ENCODE measurements around the gene EEF1AKMT3. TPM values are rescaled to one million over a fixed set of nuclear protein-coding genes. Genes with fewer than 3 reads are reported as not detected.
A peak's percentile ranks its signal among the peaks of the same experiment; 100 is the strongest.

The EEF1AKMT3 gene
- total and polyA plus RNA-seq, 9 of the 15 experiments (the other 6 are each of a cell fraction or from before 2014, with no cell fraction given), result 4.1 to 17.2 (median 7.9) TPM

DNA sequence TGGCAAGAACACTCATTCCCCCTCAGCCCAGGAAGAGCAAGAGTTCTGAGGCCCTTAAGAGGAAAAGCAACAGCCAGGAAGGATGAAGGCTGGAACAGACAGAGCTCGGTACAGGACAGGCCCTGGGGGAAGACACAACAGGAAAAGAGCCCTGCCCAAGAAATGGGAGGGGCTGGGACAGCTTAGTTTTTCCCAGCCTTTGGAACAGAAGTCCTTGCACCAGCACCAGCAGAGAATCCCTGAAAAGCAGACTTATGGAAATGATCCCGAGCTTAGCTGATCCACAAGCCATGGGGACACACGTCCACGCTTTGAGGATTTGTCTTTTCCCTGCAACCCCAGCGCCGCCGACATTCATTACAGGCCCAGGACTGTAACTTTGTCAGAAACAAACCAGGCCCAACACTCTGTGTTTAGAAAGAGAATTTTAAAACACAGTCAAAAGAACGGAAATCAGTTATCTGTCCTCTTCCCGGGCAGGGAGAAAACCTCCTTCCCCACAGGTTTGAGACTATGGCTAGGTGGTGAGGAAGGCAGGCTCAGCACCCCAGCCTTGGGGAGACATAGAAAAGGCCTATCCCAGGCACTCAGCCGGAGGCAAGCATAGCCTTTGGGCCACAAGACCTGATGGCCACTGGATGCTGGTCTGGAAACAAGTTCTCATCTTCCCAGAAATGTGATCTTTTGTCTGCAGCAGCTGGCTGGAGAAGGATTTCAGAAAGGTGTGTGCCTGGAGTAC is 50.1 kb downstream of the EEF1AKMT3 start:
- FAIRE-seq (no peak), ATAC-seq (no peak), DNase-seq (ENCODE audit: extremely low read depth in 1 of 4, low spot score in 3 of 4) (no peak)
- peak overlapping the region in 1 of 2 experiments; percentile 65; a peak in 2 of 4 replicates for H3K9ac ChIP-seq (ENCODE audit: insufficient read depth in 1 of 2, low read depth in 2 of 2, low read length in 2 of 2)
- no peaks in the 10 kb centered on the region; the same call in 2 of the 3 replicates for H3K79me2 ChIP-seq (ENCODE audit: control insufficient read depth, insufficient read depth, low read length)
- peaks cover 64% of the 10 kb centered on the region for H3K36me3 ChIP-seq (ENCODE audit: control insufficient read depth, insufficient read depth, low read length)
- peaks cover 0 to 2% of the 10 kb centered on the region in 2 experiments; a peak in 2 of 5 replicates for H3K4me1 ChIP-seq (replicated peaks in 1 of 2; ENCODE audit: control insufficient read depth in 2 of 2, insufficient read depth in 2 of 2, low read length in 2 of 2)
- WGBS (ENCODE audit: insufficient coverage, low coverage, missing lambda C conversion rate), result 90% methylated on average over 10 of the region's 10 CpGs
- TF ChIP-seq MCM2 (IDR thresholded peaks at IDR 0.05; ENCODE audit: low read depth) (no peak), POLR2AphosphoS5 (IDR thresholded peaks at IDR 0.05; ENCODE audit: control insufficient read depth, insufficient read depth, low read depth, low read length) (0 out of 2 replicates have a peak, but pooled peaks have one; percentile 13), PPARD (CRISPR knock-in tag; IDR thresholded peaks at IDR 0.05) (no peak)
- POLR2A ChIA-PET, result interaction anchor here (0.6 to 1.3 kb wide), 7 partner anchors 7 to 82 kb away, joined by 3 to 11 read pairs (median 4); no protein-coding TSS in a partner anchor
- H3K4me3 ChIP-seq, result no peak overlapping the region
- CTCF ChIA-PET (ENCODE audit: low intra/inter-chr PET ratio), result no interaction called here
- H3K27ac ChIP-seq (ENCODE audit: extremely low read depth, low read depth, low read length), result no peak overlapping the region
- TSS peak; percentile 19 for BruUV-seq (replicated peaks)
- H2AFZ ChIP-seq (ENCODE audit: low read depth, low read length), result no peak overlapping the region
- H3K9me1 ChIP-seq (ENCODE audit: control insufficient read depth, insufficient read depth, low read length), result no peaks in the 10 kb centered on the region
- H3K9me3 ChIP-seq (replicated peaks; ENCODE audit: control insufficient read depth, insufficient read depth, low read depth, low read length), result no peaks in the 10 kb centered on the region
- intact Hi-C loops (cut with micrococcal nuclease), result no loop called here
- H4K20me1 ChIP-seq (replicated peaks; ENCODE audit: control insufficient read depth, insufficient read depth, low read length), result peaks cover 11% of the 10 kb centered on the region
- no peak overlapping the region for H3K4me2 ChIP-seq (ENCODE audit: insufficient read depth, low read length)
- in situ Hi-C loops (cut with MboI), result no loop called here
- H3K27me3 ChIP-seq (ENCODE audit: control insufficient read depth in 2 of 2, insufficient read depth in 2 of 2, low read length in 2 of 2), result no peaks in the 10 kb centered on the region

Data from K562 (cell line).